Fibroblast of skin of abdomen (primary cell): Measurements from ENCODE around the gene GHRL. TPM values are rescaled to one million over a fixed set of nuclear protein-coding genes. Genes with fewer than 3 reads are reported as not detected.

Source experiments
- DNase-seq: peaks from one replicate; pipeline ENCODE4 v3.0.0-alpha.2; 2013
- polyA plus RNA-seq, 2 experiments: library from polyadenylated mRNA; unstranded; fragments of 120-200 nt; gene quantifications; one replicate each; pipeline ENCODE4 v1.2.1, GENCODE V29; 2013; ENCODE audit not compliant: insufficient read length in 2 of 2

GHRL gene, protein sequence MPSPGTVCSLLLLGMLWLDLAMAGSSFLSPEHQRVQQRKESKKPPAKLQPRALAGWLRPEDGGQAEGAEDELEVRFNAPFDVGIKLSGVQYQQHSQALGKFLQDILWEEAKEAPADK
- not detected for polyA plus RNA-seq (2013, experiment 1 of 2; ENCODE audit: insufficient read length)
- 0.26 TPM for polyA plus RNA-seq (2013, experiment 2 of 2; ENCODE audit: insufficient read length)

DNA sequence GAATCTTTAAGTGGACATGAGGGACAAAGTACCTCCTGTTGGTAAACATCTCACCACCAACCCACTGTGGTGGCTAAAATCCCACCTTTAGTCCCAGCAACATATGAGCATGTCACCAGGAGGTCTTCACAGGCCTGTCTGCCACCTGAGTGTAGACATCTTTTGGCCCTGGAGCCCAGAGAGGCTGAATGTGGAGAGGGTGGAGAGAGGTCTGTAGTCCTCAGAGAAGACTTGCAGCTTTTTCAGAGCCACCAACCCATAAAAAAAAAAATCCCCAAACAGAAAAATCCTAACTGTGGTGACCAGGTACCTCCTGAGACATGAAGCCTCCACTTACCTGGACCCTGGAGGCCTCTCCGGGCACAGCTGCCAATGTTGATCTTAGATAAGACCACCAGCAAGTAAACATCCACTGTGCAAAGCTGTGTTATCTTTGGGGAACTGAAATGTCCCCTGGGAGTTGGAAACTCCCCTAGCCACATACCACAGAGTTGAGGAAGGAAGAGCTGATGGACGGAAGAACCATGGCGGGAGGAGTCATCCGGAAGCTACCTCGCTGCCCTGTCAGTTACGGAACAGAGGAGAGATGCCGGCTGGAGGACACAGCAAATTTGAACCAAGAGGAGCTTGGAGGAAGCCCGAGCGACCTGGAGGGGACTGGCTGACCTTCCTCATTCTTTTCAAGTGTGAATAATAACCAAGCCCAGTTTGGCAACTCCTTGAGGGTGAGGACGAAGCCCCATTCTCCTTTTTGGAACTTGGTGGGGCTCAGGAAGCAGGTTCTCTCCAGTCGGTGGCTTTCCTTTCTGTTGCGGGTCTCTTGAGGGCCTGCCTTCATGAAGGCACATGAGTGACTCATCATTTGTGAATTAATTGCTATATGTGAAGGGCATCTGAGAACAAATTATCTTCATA, at the start of gene GHRL:
Gene GHRL, minus strand, starts transcription at position 443 of the 915 bp plus-strand sequence. CDS start 2,767 bp downstream, outside the sequence.
- DNase-seq: no peak

DNA sequence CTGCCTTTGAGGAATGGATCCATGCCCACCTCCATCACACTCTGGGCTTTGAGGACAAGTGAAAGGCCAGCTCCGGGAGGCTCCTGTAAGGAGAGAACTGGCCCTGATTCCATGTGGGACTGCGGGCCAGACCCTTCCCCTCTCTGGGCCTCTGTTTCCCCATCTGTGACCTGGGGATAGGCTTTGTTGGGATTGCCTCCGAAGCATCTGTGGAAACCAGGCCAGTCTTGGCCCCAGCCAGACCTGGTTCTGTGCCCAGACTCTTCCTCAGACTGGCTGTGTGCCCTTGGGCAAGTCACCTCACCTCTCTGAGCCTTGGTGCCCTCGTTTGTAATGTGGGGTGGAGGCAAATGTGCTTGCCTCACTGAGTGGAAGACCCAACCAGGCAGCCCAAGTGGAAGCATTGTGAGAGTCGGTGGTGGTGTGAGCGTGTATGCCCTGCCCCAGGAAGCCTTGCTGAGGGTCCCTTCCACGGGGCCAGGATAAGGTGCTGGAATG, 49.2 kb upstream of the GHRL start:
- no peak for DNase-seq

DNA sequence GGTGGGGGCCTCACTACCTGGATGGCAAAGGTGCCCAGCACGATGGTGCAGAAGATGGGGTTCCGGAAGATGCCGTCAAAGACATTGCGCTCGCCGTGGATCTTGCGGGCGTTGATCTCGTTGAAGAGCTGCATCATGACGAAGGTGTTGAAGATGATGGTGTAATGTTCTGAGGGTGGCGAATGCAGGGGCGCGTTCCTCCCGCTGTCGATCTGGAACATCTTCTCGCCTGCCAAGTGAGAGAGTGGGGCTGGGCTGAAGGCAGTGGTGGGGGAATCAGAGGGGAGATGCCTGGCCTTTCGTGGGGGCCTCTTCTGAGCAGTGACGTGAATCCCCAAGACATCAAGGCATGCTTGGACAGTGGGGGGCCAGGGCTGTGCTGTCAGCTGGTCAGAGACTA, 47.7 kb upstream of the GHRL start:
- no peak for DNase-seq

DNA sequence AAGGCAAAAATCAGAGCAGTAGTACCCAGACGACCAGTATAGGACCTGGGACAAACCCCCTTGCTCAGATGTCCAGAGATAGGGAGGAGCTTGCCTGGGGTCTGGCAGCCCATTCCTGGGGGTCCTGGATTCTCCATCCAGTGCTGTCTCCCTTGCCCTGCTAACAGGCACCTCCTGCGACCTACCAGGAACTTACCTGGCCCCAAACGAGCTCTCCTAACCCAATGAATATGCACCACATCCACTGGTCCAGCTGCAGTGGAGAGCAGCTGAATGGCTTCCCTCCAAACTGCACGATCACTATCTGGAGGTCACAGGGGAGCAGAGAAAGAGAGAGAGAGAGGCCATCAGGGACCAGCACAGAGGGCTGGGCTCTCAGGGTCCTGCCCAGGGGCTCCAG, 47.3 kb upstream of the GHRL start:
- DNase-seq: no peak

DNA sequence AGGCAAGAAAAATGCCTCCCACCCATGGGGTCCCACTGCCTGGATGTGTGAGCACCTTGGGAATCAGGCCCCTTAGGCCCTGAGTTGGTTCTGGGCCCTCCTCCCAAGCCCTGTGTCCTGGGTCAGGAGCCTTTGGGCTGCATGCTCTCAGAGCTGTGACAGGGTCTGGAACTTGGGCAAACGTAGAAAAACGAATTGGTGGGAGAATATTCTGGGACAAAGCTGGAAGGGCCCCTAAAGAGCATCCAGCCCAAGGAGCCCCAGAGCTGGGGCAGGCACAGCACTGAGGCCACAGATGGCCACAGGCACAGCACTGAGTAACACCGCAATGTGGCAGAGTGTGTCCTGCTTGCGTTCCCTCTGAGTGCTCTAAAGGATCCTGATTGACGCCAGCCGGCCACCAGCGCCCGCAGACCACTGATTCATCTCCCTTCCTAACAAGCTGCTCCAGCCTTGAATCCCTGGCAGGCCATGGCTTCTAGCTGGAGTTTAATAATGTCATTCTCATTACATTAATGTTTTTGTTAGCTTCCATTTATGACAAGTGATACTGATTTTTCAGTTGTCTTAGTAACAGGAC, 46.7 kb upstream of the GHRL start:
- DNase-seq: no peak

DNA sequence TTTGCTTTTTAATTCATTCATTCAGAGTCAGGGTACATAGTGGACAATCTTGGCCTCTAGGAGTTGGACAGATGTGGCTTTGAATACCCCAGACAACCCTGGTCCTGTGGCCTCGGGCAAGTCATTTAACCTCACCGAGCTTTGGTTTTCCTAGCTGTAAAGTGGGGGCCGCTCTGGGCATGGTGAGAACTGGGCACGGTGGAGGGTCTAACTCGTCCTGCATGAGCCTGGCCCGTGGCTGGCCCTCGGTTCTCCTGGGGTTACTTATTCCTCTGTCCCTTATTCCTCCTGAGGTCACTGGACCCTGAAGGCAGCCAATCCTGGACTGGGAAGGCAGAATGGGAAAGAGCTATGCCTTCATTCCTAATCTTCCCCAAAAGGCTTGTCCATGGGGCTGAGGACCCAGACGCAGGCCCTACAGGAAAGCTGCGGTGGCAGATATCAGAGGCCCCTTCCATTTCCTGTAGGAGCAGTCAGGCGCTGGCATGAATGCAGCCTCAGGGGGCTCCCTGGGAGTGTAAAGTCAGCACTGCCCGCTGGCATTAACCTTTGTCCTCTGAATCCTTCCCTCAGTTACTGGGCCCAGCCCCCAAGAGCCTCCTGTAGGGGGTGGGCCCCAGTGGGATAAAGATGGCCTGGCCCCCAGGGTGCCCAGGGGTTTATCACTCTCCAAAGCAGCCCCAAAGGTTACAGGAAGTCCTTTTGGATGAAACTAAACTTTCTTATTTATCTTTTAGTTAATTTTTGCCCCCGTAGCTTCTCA, 46.0 kb upstream of the GHRL start:
- no peak for DNase-seq

DNA sequence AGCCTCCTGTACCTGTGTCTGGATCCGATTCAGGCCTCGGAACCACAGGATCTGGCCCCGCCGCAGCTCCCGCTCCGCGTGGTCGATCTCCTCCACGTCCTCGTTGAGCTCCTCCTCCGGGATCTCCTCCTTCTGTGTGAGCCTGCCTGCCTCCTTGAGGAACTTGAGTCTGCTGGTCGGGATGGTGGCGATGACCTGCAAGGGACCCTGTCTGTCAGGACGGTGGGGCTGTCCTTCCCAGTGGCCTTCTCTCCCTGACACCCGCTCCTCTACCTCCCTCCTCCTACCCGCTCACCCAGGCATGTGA, 45.4 kb upstream of the GHRL start:
- no peak for DNase-seq

DNA sequence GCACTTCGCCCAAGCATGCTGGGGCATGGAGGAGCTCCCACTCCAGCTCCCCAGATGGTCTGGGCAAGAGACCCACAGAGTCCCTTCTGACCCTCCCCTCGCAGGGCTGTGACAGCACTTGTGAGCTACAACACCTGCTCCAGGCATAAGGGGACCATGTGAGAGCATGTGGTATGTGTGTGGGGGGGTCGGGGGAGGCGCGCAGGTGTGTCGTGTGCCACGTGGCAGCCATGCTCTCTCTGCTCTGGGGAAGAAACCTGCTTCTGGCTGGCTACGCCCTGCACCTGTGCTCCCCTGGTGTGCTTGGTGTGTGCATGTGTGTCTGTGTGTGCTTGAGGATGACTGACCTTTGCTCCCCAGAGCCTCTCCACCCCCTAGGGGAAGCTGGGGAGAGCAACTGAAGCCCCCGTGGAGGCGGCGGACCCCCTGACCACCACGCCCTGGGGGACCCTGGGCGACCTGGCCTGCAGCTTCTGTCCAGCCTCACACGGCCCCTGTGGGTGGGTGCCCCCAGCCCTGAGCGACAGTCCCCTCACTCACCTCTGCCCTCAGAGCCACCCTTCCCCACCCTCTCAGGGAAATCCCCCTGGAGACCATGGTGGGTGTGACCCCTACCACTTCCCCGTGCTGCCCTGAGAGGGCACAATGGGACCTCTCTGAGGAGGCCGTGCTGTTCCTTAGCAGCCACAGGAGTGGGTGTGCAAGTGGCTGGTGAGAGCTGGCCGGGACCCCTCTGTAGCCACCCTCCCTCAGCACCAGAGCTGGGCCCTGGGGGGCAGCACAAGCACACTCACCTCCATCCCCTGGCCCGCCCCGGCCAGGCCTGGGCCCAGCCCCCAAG, 44.8 kb upstream of the GHRL start:
- DNase-seq: no peak

DNA sequence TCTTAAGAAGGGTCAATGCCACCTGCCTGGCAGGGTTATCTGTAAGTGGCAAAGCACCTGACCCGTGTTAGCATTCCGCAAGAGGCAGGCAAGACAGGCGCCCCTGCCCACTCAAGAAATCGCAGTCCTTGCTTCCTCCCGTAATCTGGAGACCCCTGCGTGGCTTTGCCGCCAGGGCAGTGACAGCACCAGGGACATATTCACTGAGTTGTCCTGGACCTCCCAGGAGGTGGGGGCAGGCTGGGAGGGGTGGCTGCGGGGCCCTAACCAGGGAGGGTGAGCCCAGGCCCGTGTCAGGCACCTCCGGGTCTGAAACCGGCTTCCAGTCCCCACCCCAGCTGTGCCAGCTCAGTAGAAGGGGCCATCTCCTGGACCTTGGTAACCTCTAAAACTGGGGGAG, 44.0 kb upstream of the GHRL start:
- DNase-seq: no peak

DNA sequence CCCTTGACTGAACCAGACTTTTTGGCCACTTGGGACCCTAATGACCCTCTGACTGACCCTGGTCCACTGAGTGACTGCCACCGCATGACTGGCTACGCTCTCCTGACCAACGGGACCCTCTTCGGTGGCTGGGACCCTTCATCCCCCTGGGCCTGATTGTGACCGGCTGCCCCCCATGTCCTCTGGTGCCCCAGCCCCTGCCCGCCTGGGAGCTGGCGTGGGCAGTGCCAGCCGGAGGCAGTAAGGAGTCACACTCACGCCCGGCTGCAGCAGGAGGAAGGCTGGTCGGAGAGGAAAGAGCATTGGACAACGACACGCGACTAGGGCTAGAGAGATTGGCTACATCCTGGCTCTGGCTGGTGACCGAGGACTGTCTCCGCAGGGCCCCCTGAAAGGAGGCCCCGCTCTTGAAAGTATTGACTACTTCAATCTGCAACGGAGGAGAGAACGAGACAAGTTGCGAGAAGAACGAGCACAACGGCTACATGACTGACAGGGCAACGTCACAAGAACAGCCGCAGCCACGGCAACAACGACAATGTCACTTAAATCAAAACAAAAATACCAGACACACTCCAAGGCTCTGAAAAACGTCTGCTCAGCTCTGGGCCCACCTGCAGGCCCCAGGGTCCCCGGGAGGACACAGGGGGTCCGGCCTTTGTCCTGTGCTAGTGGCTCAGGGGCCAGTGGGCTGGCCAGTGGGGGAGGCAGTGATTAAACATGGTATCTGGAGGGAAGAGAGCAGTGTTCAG, 43.3 kb upstream of the GHRL start:
- DNase-seq: no peak

DNA sequence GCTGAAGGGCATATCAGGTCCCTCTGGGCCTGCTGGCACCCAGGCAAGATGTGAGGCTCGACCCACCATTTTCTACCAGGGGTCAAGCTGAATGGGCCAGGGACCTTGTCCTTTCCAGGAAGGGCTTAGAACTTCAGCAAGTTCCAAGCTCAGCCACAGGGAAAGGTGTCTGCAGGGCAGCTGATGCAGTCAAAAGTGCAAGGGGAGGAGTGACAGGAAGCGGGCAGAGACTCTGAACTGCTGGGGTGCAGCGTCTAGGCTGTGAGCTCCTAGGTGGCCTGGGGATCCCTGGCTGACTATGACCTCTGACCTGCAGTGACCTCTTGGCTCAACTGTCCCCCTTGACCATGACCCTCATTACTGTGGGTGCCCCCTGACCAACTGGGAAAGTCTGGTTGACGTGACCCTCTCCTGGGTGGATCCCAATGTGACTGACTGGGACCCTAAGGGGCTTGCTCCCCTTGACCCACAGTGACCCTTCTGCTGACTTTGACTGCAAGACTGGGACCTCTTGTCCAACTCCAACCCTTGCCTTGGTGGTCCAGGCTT, 42.5 kb upstream of the GHRL start:
- no peak for DNase-seq

DNA sequence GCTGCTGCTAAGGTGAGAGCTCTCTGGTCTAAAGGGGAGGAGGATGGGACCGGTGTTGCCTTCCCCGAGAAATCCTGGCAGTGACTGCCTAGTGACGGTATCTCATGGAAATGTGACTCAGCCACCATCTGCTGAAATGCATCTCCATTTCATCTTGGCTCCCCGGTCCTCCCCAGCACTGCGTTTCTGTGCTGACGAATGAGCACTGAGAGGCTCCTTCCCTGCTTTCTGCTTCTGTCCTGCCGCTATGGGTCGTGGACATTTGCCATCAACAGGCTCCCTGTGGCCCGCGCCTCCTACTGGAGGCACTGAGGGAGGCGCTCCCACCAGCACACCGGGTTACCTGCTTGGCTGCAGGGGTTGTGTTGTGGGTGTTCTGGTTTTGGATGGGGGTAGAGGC, 41.7 kb upstream of the GHRL start:
- DNase-seq: peak; percentile 43

DNA sequence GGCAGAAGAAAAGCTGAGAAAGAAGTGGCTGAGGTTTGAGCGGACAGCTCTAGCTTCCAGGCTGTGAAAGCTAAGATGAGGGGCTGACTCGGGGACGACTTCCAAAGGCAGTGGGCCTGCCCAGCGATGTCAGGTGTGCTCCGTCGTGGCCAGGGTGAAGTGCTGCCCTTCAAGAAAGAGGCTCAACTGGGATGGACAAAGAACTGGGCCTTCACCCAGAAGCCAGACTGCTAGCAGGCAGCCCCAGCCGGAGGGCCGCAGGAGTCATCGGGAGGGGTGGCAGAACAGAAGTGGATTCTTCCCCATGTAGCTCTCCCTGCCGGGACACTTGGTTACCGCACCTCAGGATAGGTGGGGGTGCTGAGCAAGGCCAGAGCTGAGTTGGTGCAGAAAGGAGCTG, 41.3 kb upstream of the GHRL start:
- DNase-seq: no peak

DNA sequence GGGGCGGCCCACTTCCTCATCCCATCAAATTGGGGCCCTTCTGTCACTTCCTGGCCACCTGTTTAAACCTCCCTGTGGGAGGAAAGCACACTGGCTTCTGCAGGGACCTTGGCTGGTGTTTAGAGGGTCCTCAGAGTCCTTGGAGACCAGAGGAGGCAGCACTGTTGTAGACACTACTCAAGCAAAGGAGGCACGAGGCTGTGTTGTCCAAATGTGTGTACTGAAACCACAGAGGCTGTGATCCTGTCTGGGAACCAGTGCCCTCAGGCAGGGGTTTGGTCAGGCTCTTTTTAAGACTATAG, 40.6 kb upstream of the GHRL start:
- no peak for DNase-seq

DNA sequence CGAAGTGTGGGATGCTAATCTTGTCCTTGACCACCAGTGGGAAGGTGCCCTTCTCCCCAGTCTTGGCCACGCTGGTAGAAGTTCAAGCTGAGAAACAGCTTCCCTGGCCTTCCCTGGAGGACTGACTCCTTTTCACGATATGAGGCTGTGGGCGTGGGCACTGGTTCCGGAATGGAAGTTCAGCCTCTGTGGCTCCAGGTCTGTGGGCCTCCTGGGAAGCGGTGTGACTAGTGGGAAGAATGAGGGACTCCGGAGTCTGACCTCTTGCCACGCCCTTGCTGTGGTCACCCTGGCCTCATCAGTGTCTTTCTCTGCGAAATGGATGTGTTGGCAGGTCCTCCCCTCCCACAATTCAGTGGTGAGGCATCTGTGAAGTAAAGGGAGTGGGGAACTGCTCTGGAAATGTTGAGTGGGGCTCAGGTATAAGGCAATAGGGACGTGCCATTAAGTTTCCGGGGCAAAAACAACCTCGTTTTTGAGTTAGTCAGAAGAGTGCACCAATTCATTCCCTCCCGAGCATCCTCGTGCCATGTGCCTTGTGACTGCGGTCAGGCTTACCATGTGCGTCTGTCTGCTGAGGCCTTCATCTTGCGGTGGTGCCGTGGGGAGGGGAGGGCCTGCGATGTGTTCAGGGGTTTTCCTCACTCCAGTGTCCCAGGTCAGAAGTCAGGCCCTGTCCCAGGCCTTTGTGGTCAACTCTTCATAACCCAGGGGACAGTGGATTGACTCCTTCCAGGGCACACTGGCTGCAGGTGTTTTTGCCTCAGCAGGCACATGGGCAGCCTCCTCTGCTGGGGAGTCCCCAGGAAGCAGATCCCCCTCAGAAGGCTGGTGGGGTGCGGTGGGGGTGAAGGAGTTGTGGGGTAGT, 40.0 kb upstream of the GHRL start:
- DNase-seq: no peak

DNA sequence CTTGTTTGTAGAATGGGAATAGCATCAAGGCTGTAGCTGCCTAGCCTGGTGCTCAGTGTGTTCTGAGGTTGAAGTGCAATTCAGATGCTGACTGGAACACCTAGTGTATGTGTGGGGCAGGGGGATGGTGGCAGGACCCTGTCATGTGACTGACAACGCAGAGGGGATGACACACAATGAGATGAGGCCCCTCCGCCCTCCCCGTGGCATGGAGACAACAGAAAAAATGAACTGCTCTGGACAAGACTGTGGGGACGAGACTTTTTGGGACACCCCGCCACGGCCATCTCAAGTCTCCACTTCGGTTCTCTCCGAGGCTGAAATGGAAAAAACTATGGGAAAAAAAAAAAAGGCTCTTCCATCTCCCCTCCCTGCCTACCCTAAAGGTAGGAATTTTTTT, 38.6 kb upstream of the GHRL start:
- DNase-seq: no peak

DNA sequence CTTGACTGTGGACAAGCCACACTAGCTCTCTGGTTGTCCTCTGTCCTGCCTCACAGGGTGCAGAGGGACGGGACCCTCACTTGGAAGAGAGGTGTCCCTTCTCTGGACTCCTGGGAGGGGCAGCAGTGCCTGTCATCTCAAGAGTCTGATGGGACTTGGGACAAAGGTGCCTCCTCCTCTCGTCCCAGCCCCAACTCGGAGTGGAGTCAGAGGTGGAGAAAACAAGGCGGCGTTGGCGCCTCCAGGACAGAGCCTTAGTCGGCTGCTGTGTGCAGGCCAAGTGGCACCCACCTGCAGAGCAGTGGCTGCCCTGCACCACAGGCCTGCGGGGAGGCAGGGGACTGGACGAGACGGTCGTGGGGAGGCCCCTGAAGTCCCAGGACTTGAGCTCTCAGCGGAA, 37.6 kb upstream of the GHRL start:
- no peak for DNase-seq

DNA sequence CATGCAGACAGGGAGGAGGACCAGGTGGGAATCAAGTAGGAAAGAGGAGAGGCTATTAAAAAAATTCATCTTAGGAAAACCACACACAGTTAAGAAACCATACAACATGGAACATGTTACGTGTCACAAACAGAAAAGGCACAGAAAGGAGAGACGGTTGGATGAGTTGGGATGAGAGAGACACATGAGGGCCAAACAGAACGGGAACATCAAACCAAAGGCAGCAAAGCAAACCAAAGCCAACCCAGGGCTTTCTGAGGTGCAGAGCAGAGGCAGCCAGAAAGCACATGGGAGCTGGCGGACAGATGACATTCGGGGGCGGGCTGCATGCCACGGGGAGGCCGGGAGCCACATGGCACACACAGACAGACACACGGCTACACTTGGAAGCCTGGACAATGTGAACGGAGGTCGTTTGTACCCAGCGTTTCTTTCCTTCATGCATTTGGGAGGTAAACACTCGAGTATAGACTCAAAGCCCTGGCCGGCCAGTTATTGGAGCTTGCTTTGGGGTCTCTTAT, 36.8 kb upstream of the GHRL start:
- no peak for DNase-seq

DNA sequence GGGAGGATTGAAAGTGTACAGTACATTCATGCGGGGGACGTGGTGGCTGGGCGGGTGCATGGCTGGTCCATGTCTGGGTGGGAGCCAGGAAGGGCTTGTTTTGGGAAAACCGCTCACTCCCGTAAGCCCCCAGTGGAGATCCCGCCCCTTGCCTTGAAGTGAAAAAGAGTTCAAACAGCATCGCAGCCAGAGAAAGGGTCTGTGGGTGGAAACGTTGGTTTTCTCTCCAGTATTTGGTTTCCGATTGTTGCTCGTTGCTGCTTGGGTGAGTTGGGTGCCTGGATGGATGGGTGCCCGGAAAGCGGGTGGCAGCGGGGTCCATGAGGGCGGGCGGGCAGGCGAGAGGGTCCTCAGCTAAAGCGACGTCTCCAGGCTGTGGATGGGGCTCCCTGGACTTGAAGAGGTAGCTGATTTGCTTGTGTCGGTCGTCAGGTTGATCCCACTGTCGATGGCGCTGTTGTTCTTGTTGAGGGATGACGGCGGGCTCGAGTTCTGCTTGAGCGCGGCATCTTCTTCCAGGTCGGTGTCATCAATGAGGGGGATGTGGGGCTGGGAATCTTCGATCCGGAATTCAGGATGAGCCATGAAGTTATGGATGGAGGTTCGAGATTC, 35.8 kb upstream of the GHRL start:
- DNase-seq: no peak

DNA sequence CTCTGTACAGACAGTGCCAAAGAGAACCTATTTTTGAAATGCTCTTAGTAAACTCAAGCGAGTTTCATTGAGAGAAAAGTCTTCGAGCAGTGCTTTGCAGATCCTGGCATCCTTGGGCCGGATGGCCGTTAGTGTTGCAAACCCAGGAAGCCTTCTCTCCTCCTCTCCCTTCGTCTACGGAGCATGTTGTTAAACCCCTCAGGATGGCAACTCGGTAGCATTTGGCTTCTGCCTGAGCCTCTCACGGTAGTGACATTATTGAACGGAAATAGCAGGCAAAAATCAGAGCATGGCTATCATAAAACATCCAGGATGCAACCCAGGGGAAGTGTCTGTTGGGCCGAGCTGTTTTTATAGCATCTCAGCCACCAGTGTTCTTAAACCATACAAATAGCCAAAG, 34.8 kb upstream of the GHRL start:
- no peak for DNase-seq
